Measurements from ENCODE around the gene CASP6.

CASP6 gene

DNA sequence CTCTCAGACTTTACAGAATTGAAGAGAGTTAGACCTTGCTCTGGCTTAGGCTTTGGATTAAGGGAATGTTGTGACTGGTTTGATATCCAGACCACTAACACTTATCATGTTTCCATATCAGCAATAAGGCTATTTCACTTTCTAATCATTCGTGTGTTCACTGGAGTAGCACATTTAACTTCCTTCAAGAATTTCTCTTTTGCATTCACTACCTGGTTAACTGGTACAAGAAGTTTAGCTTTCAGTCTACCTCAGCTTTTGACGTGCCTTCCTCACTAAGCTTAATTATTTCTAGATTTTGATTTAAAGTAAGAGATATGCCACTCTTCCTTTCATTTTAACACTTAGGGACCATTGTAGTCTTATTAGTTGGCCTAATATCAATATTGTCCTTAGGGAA lies 62.6 kb downstream of the CASP6 start:
- no peak for TF ChIP-seq CTCF (conservative IDR thresholded peaks at IDR 0.05)
- TF ChIP-seq ZFX (IDR thresholded peaks at IDR 0.05), result no peak
- no peak overlapping the region for H3K27ac ChIP-seq

All from C4-2B (cell line).